HepG2 (cell line): Measurements from ENCODE around the gene INSYN2B. TPM values are rescaled to one million over a fixed set of nuclear protein-coding genes. Genes with fewer than 3 reads are reported as not detected.
A peak's percentile ranks its signal among the peaks of the same experiment; 100 is the strongest.

ENCODE experiments used
- ATAC-seq: fragments of 200-7000 bp; cut with Tn5 transposase; 3 replicates; pipeline ENCODE4 v1.9.1; 2020; ENCODE audit warnings: mild to moderate bottlenecking, moderate library complexity
- BruUV-seq: library from RNA; stranded (reverse); fragments of 400-500 nt; replicated peaks from 2 replicates; lab custom pipeline; 2021; lab: Mats Ljungman, UMichigan
- CTCF ChIA-PET: fragments of 300-600 bp; formaldehyde crosslinking; extraction: SDS; loops from one replicate; lab custom pipeline; 2021; ENCODE audit warnings: low total read pairs, inconsistent platforms, low intra/inter-chr PET ratio; lab: Yijun Ruan, JAX
- POLR2A ChIA-PET: fragments of 350-600 bp; sonication (Branson Sonifier 250); formaldehyde crosslinking; loops from one replicate; lab custom pipeline; 2020; ENCODE audit warnings: antibody characterized with exemption, inconsistent platforms; lab: Yijun Ruan, JAX
- DNase-seq: peaks from one replicate; pipeline ENCODE4 v3.0.0-alpha.2; 2015; ENCODE audit warnings: low spot score
- FAIRE-seq: peaks from 3 replicates; lab custom pipeline; 2011; peaks lifted over from hg19 to GRCh38; lab: Jason Lieb, UNC
- H2AFZ ChIP-seq: one replicate; pipeline ENCODE4 v1.6.1; 2011; ENCODE audit warnings: low read length, inconsistent platforms
- H3K27ac ChIP-seq: fragments of 300-600 bp; 3 replicates; pipeline ENCODE4 v1.8.0; 2011; ENCODE audit warnings: mixed run types, mild to moderate bottlenecking, mixed read lengths, low read length, inconsistent platforms; ENCODE audit not compliant: insufficient read depth; ENCODE audit errors: extremely low read length
- H3K27me3 ChIP-seq, 2 experiments: fragments of 200-600 bp in 1 of 2; 2 replicates in 1 of 2; 3 replicates in 1 of 2; pipeline versions ENCODE4 v1.6.0 to v1.8.0; 2011; ENCODE audit warnings: low read length in 2 of 2, mild to moderate bottlenecking in 2 of 2, moderate library complexity in 2 of 2, inconsistent platforms in 1 of 2; ENCODE audit not compliant: insufficient read depth in 2 of 2, control insufficient read depth in 1 of 2
- H3K36me3 ChIP-seq, 2 experiments: fragments of 200-600 bp in 1 of 2; replicated peaks in 1 of 2; 2 replicates in 1 of 2; 3 replicates in 1 of 2; pipeline versions ENCODE4 v1.5.1 to v1.8.0; 2011; ENCODE audit warnings: low read length in 2 of 2, inconsistent platforms in 1 of 2; ENCODE audit not compliant: insufficient read depth in 2 of 2, control insufficient read depth in 1 of 2
- H3K4me1 ChIP-seq: 2 replicates; pipeline ENCODE4 v1.5.1; 2012; ENCODE audit warnings: low read length, inconsistent platforms; ENCODE audit not compliant: insufficient read depth
- H3K4me2 ChIP-seq: 2 replicates; pipeline ENCODE4 v1.6.0; 2011; ENCODE audit warnings: low read depth, low read length, inconsistent platforms
- H3K4me3 ChIP-seq, 3 experiments: fragments of 200-600 bp in 1 of 3; sonication (generic), shearing (Covaris generic) in 1 of 3; replicated peaks in 1 of 3; 2 replicates each; pipeline ENCODE4 v1.5.1; 2011 to 2016; ENCODE audit warnings: low read length in 3 of 3, inconsistent platforms in 2 of 3, low read depth in 2 of 3, mild to moderate bottlenecking in 2 of 3, control low read depth in 1 of 3, mixed read lengths in 1 of 3; ENCODE audit not compliant: insufficient read depth in 1 of 3
- H3K79me2 ChIP-seq: one replicate; pipeline ENCODE4 v1.6.1; 2011; ENCODE audit warnings: low read length, inconsistent platforms; ENCODE audit not compliant: insufficient read depth
- H3K9ac ChIP-seq: 2 replicates; pipeline ENCODE4 v1.6.0; 2011; ENCODE audit warnings: mild to moderate bottlenecking, low read depth, low read length, inconsistent platforms; ENCODE audit not compliant: insufficient read depth
- H3K9me3 ChIP-seq: 2 replicates; pipeline ENCODE4 v1.5.1; 2012; ENCODE audit warnings: mild to moderate bottlenecking, low read length
- H4K20me1 ChIP-seq: 2 replicates; pipeline ENCODE4 v1.6.0; 2011; ENCODE audit warnings: inconsistent platforms, mild to moderate bottlenecking, low read length, moderate library complexity; ENCODE audit not compliant: insufficient read depth
- ARNT ChIP-seq: fragments of 450-650 bp; IDR thresholded peaks from 2 replicates; pipeline ENCODE4 v1.6.1; 2017
- ATF7 ChIP-seq, 2 experiments: fragments of 450-650 bp in 1 of 2; sonication (generic) in 1 of 2; formaldehyde crosslinking in 1 of 2; IDR thresholded peaks; 2 replicates each; pipeline versions ENCODE4 v1.4.0 to v1.6.1; 2016 to 2020; ENCODE audit warnings: antibody characterized with exemption in 1 of 2, mild to moderate bottlenecking in 1 of 2, missing genetic modification reagents in 1 of 2
- ATRX ChIP-seq: sonication (generic); formaldehyde crosslinking; IDR thresholded peaks from 2 replicates; pipeline ENCODE4 v1.4.0; 2020; ENCODE audit warnings: missing genetic modification reagents, borderline replicate concordance
- CREB1 ChIP-seq, 2 experiments: fragments of 450-650 bp in 1 of 2; IDR thresholded peaks; 2 replicates each; pipeline ENCODE4 v1.6.1; 2016 to 2017; ENCODE audit warnings: control low read depth in 1 of 2, mild to moderate bottlenecking in 1 of 2, missing compliant biosample characterization in 1 of 2, missing genetic modification characterization in 1 of 2
- FOXM1 ChIP-seq: sonication (generic); formaldehyde crosslinking; IDR thresholded peaks from 2 replicates; pipeline ENCODE4 v1.5.0; 2020; ENCODE audit warnings: missing genetic modification reagents
- HDAC2 ChIP-seq: sonication (generic); formaldehyde crosslinking; IDR thresholded peaks from 2 replicates; pipeline ENCODE4 v1.4.0; 2020; ENCODE audit warnings: missing genetic modification reagents
- MED8 ChIP-seq: sonication (generic); formaldehyde crosslinking; IDR thresholded peaks from 2 replicates; pipeline ENCODE4 v1.8.1; 2023; ENCODE audit warnings: mild to moderate bottlenecking, missing genetic modification reagents; ENCODE audit not compliant: insufficient replicate concordance
- MYNN ChIP-seq: sonication (generic); formaldehyde crosslinking; IDR thresholded peaks from 2 replicates; pipeline ENCODE4 v1.4.0; 2020; ENCODE audit warnings: mild to moderate bottlenecking, low read depth, missing genetic modification reagents
- PHF21A ChIP-seq: sonication (generic); formaldehyde crosslinking; IDR thresholded peaks from 2 replicates; pipeline ENCODE4 v1.5.0; 2020; ENCODE audit warnings: mild to moderate bottlenecking, missing genetic modification reagents
- PLRG1 ChIP-seq: fragments of 450-650 bp; conservative IDR thresholded peaks from 2 replicates; pipeline ENCODE4 v1.6.1; 2016
- STAT6 ChIP-seq: sonication (generic); formaldehyde crosslinking; IDR thresholded peaks from 2 replicates; pipeline ENCODE4 v1.4.0; 2020; ENCODE audit warnings: missing genetic modification reagents, mild to moderate bottlenecking, borderline replicate concordance
- ZBTB2 ChIP-seq: sonication (generic); formaldehyde crosslinking; IDR thresholded peaks from 2 replicates; pipeline ENCODE4 v1.8.0; 2022; ENCODE audit warnings: low read depth, missing genetic modification reagents
- ZC3H4 ChIP-seq: sonication (generic); formaldehyde crosslinking; IDR thresholded peaks from 2 replicates; pipeline ENCODE4 v1.4.0; 2020; ENCODE audit warnings: missing genetic modification reagents, borderline replicate concordance
- ZNF772 ChIP-seq: sonication (generic); formaldehyde crosslinking; IDR thresholded peaks from 2 replicates; pipeline ENCODE4 v1.5.0; 2020; ENCODE audit warnings: mild to moderate bottlenecking, missing genetic modification reagents
- WGBS: methylation state at CpG from one replicate; pipeline ENCODE4 v1.1.6; 2017; ENCODE audit warnings: low lambda C conversion rate; 5-methylcytosine and 5-hydroxymethylcytosine counted together
- in situ Hi-C: cut with HindIII; loops from 2 replicates; pipeline ENCODE4 v1.10.0; 2017; ENCODE audit warnings: low pct_unique_long_range_greater_than_20kb; ENCODE audit not compliant: extremely low pct_ligation_motif_present
- intact Hi-C: fragments of 100-400 bp; cut with micrococcal nuclease; formaldehyde crosslinking; loops from one replicate; pipeline ENCODE4 v1.10.0; 2022; ENCODE audit not compliant: unreplicated experiment
- polyA plus RNA-seq, 8 experiments: library from polyadenylated mRNA; depleted of rRNA in 3 of 8; stranded (reverse) in 7 of 8; unstranded in 1 of 8; fragments of >200 nt; fragmentation: Illumina TruSeq in 4 of 8; extraction: Trizol in 4 of 8; gene quantifications; 2 replicates each; pipeline versions ENCODE4 v1.2.1 to v1.2.3, GENCODE V29; 2011 to 2016; ENCODE audit warnings: low read depth in 4 of 8, missing spikeins in 1 of 8, mixed read lengths in 1 of 8; ENCODE audit not compliant: insufficient read depth in 1 of 8
- total RNA-seq, 5 experiments: library from RNA; depleted of rRNA; stranded (reverse); fragments of >200 nt; fragmentation: Illumina TruSeq; extraction: Trizol; gene quantifications; 2 replicates each; pipeline ENCODE4 v1.2.3, GENCODE V29; 2016; ENCODE audit warnings: low read depth in 1 of 5

The INSYN2B gene
- total and polyA plus RNA-seq, 2 of the 13 experiments (the other 11 are each of a cell fraction or from before 2014, with no cell fraction given): not detected

- ChIA-PET POLR2A (no interaction called here), CTCF (no interaction called here)
- Histone ChIP-seq H4K20me1 (no peaks in the 10 kb centered on the region), H2AFZ (no peak overlapping the region)
- FAIRE-seq: no peak
- no peak for TF ChIP-seq ZNF772 (CRISPR knock-in tag)
- TF ChIP-seq STAT6 (CRISPR knock-in tag): no peak
- peak; percentile 87 for TF ChIP-seq ATF7 (IDR thresholded peaks at IDR 0.05)
- no peak for TF ChIP-seq ATF7 (CRISPR knock-in tag; IDR thresholded peaks at IDR 0.05)
- no peak for TF ChIP-seq PLRG1
- no peak for TF ChIP-seq HDAC2
- TF ChIP-seq ARNT: no peak
- TF ChIP-seq ZC3H4 (CRISPR knock-in tag): no peak
- TF ChIP-seq FOXM1: no peak
- TF ChIP-seq MED8 (CRISPR knock-in tag): no peak
- TF ChIP-seq ZBTB2 (CRISPR knock-in tag): no peak
- no peak for TF ChIP-seq MYNN (CRISPR knock-in tag)
- TF ChIP-seq PHF21A (CRISPR knock-in tag): no peak
- TF ChIP-seq ATRX (CRISPR knock-in tag): no peak
- peak; percentile 87 for TF ChIP-seq CREB1 (IDR thresholded peaks at IDR 0.05)
- TF ChIP-seq CREB1 (CRISPR knock-in tag; IDR thresholded peaks at IDR 0.05): no peak
- TF ChIP-seq, all 625 proteins: peak for 2
- ATAC-seq (no peak), DNase-seq (no peak)
- no peaks in the 10 kb centered on the region for H3K9me3 ChIP-seq
- BruUV-seq: no TSS peak
- H3K4me1 ChIP-seq: no peaks in the 10 kb centered on the region
- H3K4me3 ChIP-seq: no peak overlapping the region
- intact Hi-C loops (no loop called here), in situ Hi-C loops (no loop called here)
- no peak overlapping the region for H3K4me2 ChIP-seq
- H3K36me3 ChIP-seq: no peaks in the 10 kb centered on the region
- no peak overlapping the region for H3K27ac ChIP-seq
- no peaks in the 10 kb centered on the region for H3K79me2 ChIP-seq
- no peak overlapping the region for H3K9ac ChIP-seq
- WGBS: 2% methylated on average over 3 of the region's 3 CpGs
- peaks cover 2 to 18% of the 10 kb centered on the region in 2 experiments; a peak in 3 of 5 replicates for H3K27me3 ChIP-seq
Observed at GRCh38 chr5:170020423-170020822, 40.1 kb upstream of the INSYN2B start.
